Liver (tissue), 9 donors: ENCODE measurements around the gene FGFR3. TPM values are rescaled to one million over a fixed set of nuclear protein-coding genes. Genes with fewer than 3 reads are reported as not detected.

Experiments used
- DNase-seq: peaks from one replicate; pipeline ENCODE4 v3.0.0-alpha.2; 2017; ENCODE audit warnings: low spot score
- H3K27ac ChIP-seq, 2 donors: one replicate each; pipeline ENCODE4 v1.7.0; 2013; ENCODE audit warnings: inconsistent platforms in 2 of 2, low read length in 2 of 2, control low read depth in 1 of 2, low read depth in 1 of 2, mild to moderate bottlenecking in 1 of 2
- H3K27me3 ChIP-seq, 4 donors: one replicate each; pipeline versions ENCODE4 v1.6.1 to v1.7.0; 2013; ENCODE audit warnings: low read length in 3 of 4, inconsistent platforms in 1 of 4, mild to moderate bottlenecking in 1 of 4, moderate library complexity in 1 of 4; ENCODE audit not compliant: control insufficient read depth in 4 of 4, insufficient read depth in 4 of 4
- H3K36me3 ChIP-seq, 4 donors: one replicate each; pipeline versions ENCODE4 v1.6.1 to v1.7.0; 2013; ENCODE audit warnings: low read length in 3 of 4, mild to moderate bottlenecking in 3 of 4, low read depth in 1 of 4, moderate library complexity in 1 of 4; ENCODE audit not compliant: control insufficient read depth in 4 of 4, insufficient read depth in 3 of 4
- H3K4me1 ChIP-seq, 4 donors: one replicate each; pipeline versions ENCODE4 v1.6.1 to v1.7.0; 2013; ENCODE audit warnings: low read length in 3 of 4, mild to moderate bottlenecking in 3 of 4, moderate library complexity in 1 of 4; ENCODE audit not compliant: control insufficient read depth in 4 of 4, insufficient read depth in 4 of 4
- H3K4me3 ChIP-seq, 3 donors: one replicate each; pipeline versions ENCODE4 v1.6.1 to v1.7.0; 2013; ENCODE audit warnings: low read length in 3 of 3, control low read depth in 1 of 3, low read depth in 1 of 3, mild to moderate bottlenecking in 1 of 3
- H3K9ac ChIP-seq, 2 donors: one replicate each; pipeline ENCODE4 v1.7.0; 2013; ENCODE audit warnings: low read length in 2 of 2, mild to moderate bottlenecking in 2 of 2, moderate library complexity in 2 of 2, control low read depth in 1 of 2, low read depth in 1 of 2
- H3K9me3 ChIP-seq, 4 donors: one replicate each; pipeline versions ENCODE4 v1.6.1 to v1.7.0; 2013; ENCODE audit warnings: low read length in 3 of 4; ENCODE audit not compliant: control insufficient read depth in 4 of 4
- ATF3 ChIP-seq: IDR thresholded peaks from 2 replicates; pipeline ENCODE4 v1.6.1; 2016; ENCODE audit warnings: antibody characterized with exemption
- CTCF ChIP-seq: fragments of 150-350 bp; IDR thresholded peaks from 2 replicates; pipeline ENCODE4 v1.5.1; 2017; ENCODE audit warnings: improper control_type of control experiment, low read depth, low read length; ENCODE audit not compliant: missing input control
- EGR1 ChIP-seq, 2 donors: IDR thresholded peaks; 2 replicates each; pipeline ENCODE4 v1.6.1; 2016 to 2018; ENCODE audit warnings: antibody characterized with exemption in 2 of 2, low read depth in 2 of 2
- FOXA1 ChIP-seq: IDR thresholded peaks from 2 replicates; pipeline ENCODE4 v1.6.1; 2016; ENCODE audit warnings: antibody characterized with exemption
- FOXA2 ChIP-seq: IDR thresholded peaks from 2 replicates; pipeline ENCODE4 v1.6.1; 2016; ENCODE audit warnings: antibody characterized with exemption
- GABPA ChIP-seq, 2 donors: IDR thresholded peaks in 1 of 2; conservative IDR thresholded peaks in 1 of 2; 2 replicates each; pipeline ENCODE4 v1.6.1; 2016; ENCODE audit warnings: antibody characterized with exemption in 2 of 2, mild to moderate bottlenecking in 1 of 2, moderate library complexity in 1 of 2
- HNF4A ChIP-seq, 2 donors: conservative IDR thresholded peaks; 2 replicates each; pipeline ENCODE4 v1.6.1; 2016; ENCODE audit warnings: antibody characterized with exemption in 2 of 2, mild to moderate bottlenecking in 2 of 2
- JUND ChIP-seq, 2 donors: IDR thresholded peaks; 2 replicates each; pipeline ENCODE4 v1.6.1; 2016; ENCODE audit warnings: antibody characterized with exemption in 2 of 2
- MAX ChIP-seq: IDR thresholded peaks from 2 replicates; pipeline ENCODE4 v1.6.1; 2016; ENCODE audit warnings: antibody characterized with exemption
- NR2F2 ChIP-seq: IDR thresholded peaks from 2 replicates; pipeline ENCODE4 v1.6.1; 2016; ENCODE audit warnings: antibody characterized with exemption
- RAD21 ChIP-seq, 2 donors: IDR thresholded peaks; 2 replicates each; pipeline ENCODE4 v1.6.1; 2016; ENCODE audit warnings: antibody characterized with exemption in 2 of 2, mild to moderate bottlenecking in 2 of 2
- REST ChIP-seq: IDR thresholded peaks from 2 replicates; pipeline ENCODE4 v1.6.1; 2016; ENCODE audit warnings: antibody characterized with exemption, mild to moderate bottlenecking
- RXRA ChIP-seq, 2 donors: IDR thresholded peaks; 2 replicates each; pipeline ENCODE4 v1.6.1; 2017 to 2018; ENCODE audit warnings: antibody characterized with exemption in 2 of 2, mild to moderate bottlenecking in 1 of 2
- SP1 ChIP-seq: IDR thresholded peaks from 2 replicates; pipeline ENCODE4 v1.6.1; 2018; ENCODE audit warnings: antibody characterized with exemption, mild to moderate bottlenecking
- TAF1 ChIP-seq: conservative IDR thresholded peaks from 2 replicates; pipeline ENCODE4 v1.6.1; 2016; ENCODE audit warnings: antibody characterized with exemption, mild to moderate bottlenecking
- YY1 ChIP-seq: IDR thresholded peaks from 2 replicates; pipeline ENCODE4 v1.6.1; 2016; ENCODE audit warnings: antibody characterized with exemption, mild to moderate bottlenecking
- ZBTB33 ChIP-seq: IDR thresholded peaks from 2 replicates; pipeline ENCODE4 v1.6.1; 2016; ENCODE audit warnings: antibody characterized with exemption
- WGBS: extraction: QIAGEN DNeasy Blood & Tissue Kit; methylation state at CpG from one replicate; pipeline ENCODE4 v1.1.7; 2013; 5-methylcytosine and 5-hydroxymethylcytosine counted together
- polyA plus RNA-seq, 2 donors: library from polyadenylated mRNA; stranded (reverse) in 1 of 2; unstranded in 1 of 2; fragments of 200-250 nt in 1 of 2; fragments of >200 nt in 1 of 2; fragmentation: Nextera tagmentation in 1 of 2; extraction: Ambion mirVana in 1 of 2; gene quantifications; one replicate each; pipeline versions ENCODE4 v1.2.1 to v1.2.3, GENCODE V29; 2013 to 2015
- total RNA-seq, 2 donors: library from RNA; depleted of rRNA; stranded (reverse); fragments of >200 nt; gene quantifications; one replicate each; pipeline ENCODE4 v1.2.3, GENCODE V29; 2014
- donor health status: healthy.
- donor health status: healthy.
- donor health status: healthy.
- donor health status: healthy.
- donor health status: healthy.

The FGFR3 gene
- total and polyA plus RNA-seq, 4 donors = 5.6 to 40.0 (median 29.1) TPM

- Histone ChIP-seq H3K27me3 (no peaks in the 10 kb centered on the region), H3K36me3 (peaks cover 15 to 57% (median 35%) of the 10 kb centered on the region in 4 donors), H3K4me1 (no peaks in the 10 kb centered on the region), H3K4me3 (no peak overlapping the region), H3K9me3 (no peaks in the 10 kb centered on the region), H3K9ac (no peak overlapping the region), H3K27ac (no peak overlapping the region)
- DNase-seq = no peak
- no peak for TF ChIP-seq ATF3
- TF ChIP-seq GABPA (IDR thresholded peaks at IDR 0.05 in 1 of 2, conservative IDR thresholded peaks at IDR 0.05 in 1 of 2) = no peak
- TF ChIP-seq JUND (IDR thresholded peaks at IDR 0.05) = no peak
- TF ChIP-seq REST = no peak
- TF ChIP-seq FOXA2 = no peak
- no peak for TF ChIP-seq RAD21 (IDR thresholded peaks at IDR 0.05)
- no peak for TF ChIP-seq MAX
- TF ChIP-seq SP1 = no peak
- TF ChIP-seq YY1 = no peak
- no peak for TF ChIP-seq CTCF
- TF ChIP-seq TAF1 = no peak
- TF ChIP-seq FOXA1 = no peak
- no peak for TF ChIP-seq HNF4A (conservative IDR thresholded peaks at IDR 0.05)
- TF ChIP-seq EGR1 (IDR thresholded peaks at IDR 0.05; ENCODE audit: low read depth in 2 of 2) = no peak
- WGBS = 93% methylated on average over 8 of the region's 8 CpGs
Observed at GRCh38 chr4:1831331-1831730, 38.2 kb downstream of the FGFR3 start.

GRCh38 chr4:1832690-1833089 is 39.6 kb downstream of the FGFR3 start:
- H3K4me3 ChIP-seq = no peak overlapping the region
- H3K9me3 ChIP-seq = no peaks in the 10 kb centered on the region
- H3K27ac ChIP-seq = no peak overlapping the region
- no peaks in the 10 kb centered on the region for H3K4me1 ChIP-seq
- no peaks in the 10 kb centered on the region for H3K27me3 ChIP-seq
- peaks cover 15 to 57% (median 37%) of the 10 kb centered on the region in 4 donors for H3K36me3 ChIP-seq
- DNase-seq = no peak
- WGBS = 94% methylated on average over 18 of the region's 18 CpGs
- no peak overlapping the region for H3K9ac ChIP-seq
- no peak for TF ChIP-seq FOXA2
- no peak for TF ChIP-seq EGR1 (IDR thresholded peaks at IDR 0.05; ENCODE audit: low read depth in 2 of 2)
- TF ChIP-seq RXRA (IDR thresholded peaks at IDR 0.05) = no peak
- no peak for TF ChIP-seq MAX
- no peak for TF ChIP-seq NR2F2
- no peak for TF ChIP-seq RAD21 (IDR thresholded peaks at IDR 0.05)
- no peak for TF ChIP-seq HNF4A (conservative IDR thresholded peaks at IDR 0.05)
- TF ChIP-seq GABPA (IDR thresholded peaks at IDR 0.05 in 1 of 2, conservative IDR thresholded peaks at IDR 0.05 in 1 of 2) = no peak
- TF ChIP-seq ZBTB33 = no peak
- no peak for TF ChIP-seq SP1
- TF ChIP-seq JUND (IDR thresholded peaks at IDR 0.05) = no peak
- no peak for TF ChIP-seq TAF1
- TF ChIP-seq ATF3 = no peak
- no peak for TF ChIP-seq YY1
- no peak for TF ChIP-seq FOXA1
- TF ChIP-seq REST = no peak
